SK-N-SH (cell line): Measurements from ENCODE around the gene RABEP2. TPM values are rescaled to one million over a fixed set of nuclear protein-coding genes. Genes with fewer than 3 reads are reported as not detected.

Experiments
- CTCF ChIA-PET: fragments of 300-600, 350-600 bp; formaldehyde crosslinking; extraction: SDS; loops from one replicate; lab custom pipeline; 2021; lab: Yijun Ruan, JAX
- POLR2A ChIA-PET: fragments of 350-600 bp; sonication (Branson Sonifier 250); formaldehyde crosslinking; extraction: SDS; loops from one replicate; lab custom pipeline; 2020; ENCODE audit warnings: antibody characterized with exemption, inconsistent platforms; lab: Yijun Ruan, JAX
- DNase-seq: peaks from one replicate; pipeline ENCODE4 v3.0.0; 2012
- H2AFZ ChIP-seq: fragments of 200-600 bp; sonication (generic); 2 replicates; pipeline ENCODE4 v1.8.1; 2016; ENCODE audit warnings: antibody characterized with exemption, mild to moderate bottlenecking, low read depth
- H3F3A ChIP-seq: fragments of 200-600 bp; sonication (generic); replicated peaks from 2 replicates; pipeline ENCODE3; 2016; ENCODE audit warnings: antibody characterized with exemption, mild to moderate bottlenecking; ENCODE audit not compliant: insufficient read depth
- H3K27ac ChIP-seq, 2 experiments: fragments of 200-500 bp in 1 of 2; fragments of 200-600 bp in 1 of 2; sonication (Bioruptor generic) in 1 of 2; sonication (generic), shearing (Covaris generic) in 1 of 2; 2 replicates each; pipeline versions ENCODE4 v1.5.1 to v1.6.1; 2014 to 2016; ENCODE audit warnings: low read depth in 2 of 2, inconsistent platforms in 1 of 2, low read length in 1 of 2, mild to moderate bottlenecking in 1 of 2, mixed read lengths in 1 of 2
- H3K27me3 ChIP-seq: fragments of 200-600 bp; sonication (generic), shearing (Covaris generic); 2 replicates; pipeline ENCODE4 v1.6.1; 2016; ENCODE audit warnings: mixed run types; ENCODE audit not compliant: insufficient read depth
- H3K36me3 ChIP-seq, 2 experiments: fragments of 200-500 bp in 1 of 2; fragments of 200-600 bp in 1 of 2; sonication (Bioruptor generic) in 1 of 2; sonication (generic) in 1 of 2; replicated peaks in 1 of 2; 2 replicates each; pipeline versions ENCODE3 to v1.5.1; 2014 to 2016; ENCODE audit warnings: low read length in 1 of 2, mild to moderate bottlenecking in 1 of 2; ENCODE audit not compliant: insufficient read depth in 2 of 2, control insufficient read depth in 1 of 2
- H3K4me1 ChIP-seq, 2 experiments: fragments of 200-500 bp in 1 of 2; fragments of 200-600 bp in 1 of 2; sonication (Bioruptor generic) in 1 of 2; sonication (generic), shearing (Covaris generic) in 1 of 2; 2 replicates each; pipeline versions ENCODE4 v1.5.1 to v1.6.1; 2014 to 2016; ENCODE audit warnings: low read depth in 1 of 2, low read length in 1 of 2, mixed run types in 1 of 2; ENCODE audit not compliant: insufficient read depth in 2 of 2, control insufficient read depth in 1 of 2
- H3K4me2 ChIP-seq: fragments of 200-600 bp; sonication (generic), shearing (Covaris generic); 2 replicates; pipeline ENCODE4 v1.6.1; 2017; ENCODE audit warnings: mixed run types
- H3K4me3 ChIP-seq, 2 experiments: fragments of 200-500 bp in 1 of 2; fragments of 200-600 bp in 1 of 2; sonication (Bioruptor generic) in 1 of 2; sonication (generic), shearing (Covaris generic) in 1 of 2; 2 replicates each; pipeline versions ENCODE4 v1.5.1 to v1.8.1; 2014 to 2016; ENCODE audit warnings: low read depth in 2 of 2, inconsistent platforms in 1 of 2, low read length in 1 of 2, mild to moderate bottlenecking in 1 of 2, mixed read lengths in 1 of 2, moderate library complexity in 1 of 2
- H3K79me2 ChIP-seq: fragments of 200-600 bp; sonication (generic); 2 replicates; pipeline ENCODE4 v1.8.1; 2017; ENCODE audit warnings: mild to moderate bottlenecking; ENCODE audit not compliant: insufficient read depth
- H3K9ac ChIP-seq: fragments of 200-600 bp; sonication (generic); 2 replicates; pipeline ENCODE4 v1.6.1; 2017; ENCODE audit warnings: mixed run types
- H3K9me2 ChIP-seq: fragments of 200-600 bp; sonication (generic); 2 replicates; pipeline ENCODE4 v1.6.1; 2017; ENCODE audit warnings: mixed run types
- H3K9me3 ChIP-seq: fragments of 200-600 bp; sonication (generic); 2 replicates; pipeline ENCODE4 v1.6.1; 2017; ENCODE audit warnings: mixed run types, mild to moderate bottlenecking, moderate library complexity
- H4K20me1 ChIP-seq: fragments of 200-600 bp; sonication (generic); 2 replicates; pipeline ENCODE4 v1.6.1; 2017; ENCODE audit warnings: mild to moderate bottlenecking, mixed run types; ENCODE audit not compliant: insufficient read depth
- FOXJ3 ChIP-seq: sonication (generic); formaldehyde crosslinking; IDR thresholded peaks from 2 replicates; pipeline ENCODE4 v1.5.1; 2020; ENCODE audit warnings: mild to moderate bottlenecking, missing genetic modification reagents
- GABPA ChIP-seq: IDR thresholded peaks from 2 replicates; pipeline ENCODE4 v1.4.0; 2012; ENCODE audit warnings: low read depth, mild to moderate bottlenecking
- GATA2 ChIP-seq: sonication (generic); formaldehyde crosslinking; IDR thresholded peaks from 2 replicates; pipeline ENCODE4 v1.5.0; 2020; ENCODE audit warnings: mild to moderate bottlenecking, missing genetic modification reagents
- IRF3 ChIP-seq: fragments of 150-350 bp; IDR thresholded peaks from 2 replicates; pipeline ENCODE4 v1.6.1; 2016; ENCODE audit warnings: mild to moderate bottlenecking, low read depth, low read length
- JUND ChIP-seq: IDR thresholded peaks from 2 replicates; pipeline ENCODE4 v1.4.0; 2012
- NFIC ChIP-seq: IDR thresholded peaks from 2 replicates; pipeline ENCODE4 v1.4.0; 2012; ENCODE audit warnings: borderline replicate concordance
- POLR2AphosphoS5 ChIP-seq: IDR thresholded peaks from 2 replicates; pipeline ENCODE4 v1.6.1; 2012; ENCODE audit warnings: low read depth, low read length
- RAD21 ChIP-seq: IDR thresholded peaks from 2 replicates; pipeline ENCODE4 v1.6.1; 2012; ENCODE audit warnings: mild to moderate bottlenecking, low read length
- RCOR1 ChIP-seq: fragments of 150-350 bp; IDR thresholded peaks from 2 replicates; pipeline ENCODE4 v1.6.1; 2017; ENCODE audit warnings: antibody characterized with exemption, low read length
- RFX5 ChIP-seq: IDR thresholded peaks from 2 replicates; pipeline ENCODE4 v1.6.1; 2012; ENCODE audit warnings: mild to moderate bottlenecking, improper control_type of control experiment, low read length
- RXRA ChIP-seq: IDR thresholded peaks from 2 replicates; pipeline ENCODE4 v1.4.0; 2012; ENCODE audit warnings: low read depth, mild to moderate bottlenecking, borderline replicate concordance
- TAF1 ChIP-seq: IDR thresholded peaks from 2 replicates; pipeline ENCODE4 v1.6.1; 2012; ENCODE audit warnings: low read depth, mild to moderate bottlenecking, low read length, moderate library complexity, borderline replicate concordance
- ZBTB33 ChIP-seq: IDR thresholded peaks from 2 replicates; pipeline ENCODE4 v1.4.0; 2012; ENCODE audit warnings: low read depth, borderline replicate concordance
- WGBS: methylation state at CpG from one replicate; pipeline ENCODE4 v1.1.6; 2017; ENCODE audit warnings: low lambda C conversion rate; 5-methylcytosine and 5-hydroxymethylcytosine counted together
- polyA plus RNA-seq, 3 experiments: library from polyadenylated mRNA; depleted of rRNA; stranded (reverse); fragments of >200 nt; gene quantifications; 2 replicates each; pipeline ENCODE4 v1.2.3, GENCODE V29; 2012
- TF ChIP-seq, protein P1 (sequence below): IDR thresholded peaks from 2 replicates; pipeline ENCODE4 v1.4.0; 2012; ENCODE audit warnings: low read depth, borderline replicate concordance
- TF ChIP-seq, protein P2 (sequence below): fragments of 150-350 bp; IDR thresholded peaks from 2 replicates; pipeline ENCODE4 v1.6.1; 2017; ENCODE audit warnings: antibody characterized with exemption, low read length, low read depth, borderline replicate concordance

The RABEP2 gene
- polyA plus RNA-seq, 1 of the 3 experiments (the other 2 are of a cell fraction): 46.1 TPM

- no peaks in the 10 kb centered on the region for H3K9me2 ChIP-seq
- no peak overlapping the region for H3K27ac ChIP-seq
- H3K9ac ChIP-seq: no peak overlapping the region
- TF ChIP-seq, protein P1, sequence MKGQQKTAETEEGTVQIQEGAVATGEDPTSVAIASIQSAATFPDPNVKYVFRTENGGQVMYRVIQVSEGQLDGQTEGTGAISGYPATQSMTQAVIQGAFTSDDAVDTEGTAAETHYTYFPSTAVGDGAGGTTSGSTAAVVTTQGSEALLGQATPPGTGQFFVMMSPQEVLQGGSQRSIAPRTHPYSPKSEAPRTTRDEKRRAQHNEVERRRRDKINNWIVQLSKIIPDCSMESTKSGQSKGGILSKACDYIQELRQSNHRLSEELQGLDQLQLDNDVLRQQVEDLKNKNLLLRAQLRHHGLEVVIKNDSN: no peak
- TF ChIP-seq JUND (no peak), RAD21 (no peak), POLR2AphosphoS5 (no peak), FOXJ3 (CRISPR knock-in tag) (no peak)
- TF ChIP-seq, protein P2, sequence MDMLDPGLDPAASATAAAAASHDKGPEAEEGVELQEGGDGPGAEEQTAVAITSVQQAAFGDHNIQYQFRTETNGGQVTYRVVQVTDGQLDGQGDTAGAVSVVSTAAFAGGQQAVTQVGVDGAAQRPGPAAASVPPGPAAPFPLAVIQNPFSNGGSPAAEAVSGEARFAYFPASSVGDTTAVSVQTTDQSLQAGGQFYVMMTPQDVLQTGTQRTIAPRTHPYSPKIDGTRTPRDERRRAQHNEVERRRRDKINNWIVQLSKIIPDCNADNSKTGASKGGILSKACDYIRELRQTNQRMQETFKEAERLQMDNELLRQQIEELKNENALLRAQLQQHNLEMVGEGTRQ: no peak
- CTCF ChIA-PET: interaction anchor here (1.1 to 2.2 kb wide), 2 partner anchors 12 to 59 kb away, joined by 3 to 14 read pairs; no protein-coding TSS in a partner anchor
- no peaks in the 10 kb centered on the region for H3K79me2 ChIP-seq
- H3K27me3 ChIP-seq: no peaks in the 10 kb centered on the region
- H3K4me1 ChIP-seq: no peaks in the 10 kb centered on the region
- H3F3A ChIP-seq: no peaks in the 10 kb centered on the region
- no peak overlapping the region for H3K4me3 ChIP-seq
- H3K36me3 ChIP-seq: no peaks in the 10 kb centered on the region
- H4K20me1 ChIP-seq: no peaks in the 10 kb centered on the region
- 80% methylated on average over 19 of the region's 20 CpGs for WGBS
- DNase-seq: no peak
- H3K9me3 ChIP-seq: no peaks in the 10 kb centered on the region
- POLR2A ChIA-PET: no interaction called here
- no peak overlapping the region for H3K4me2 ChIP-seq
- no peak overlapping the region for H2AFZ ChIP-seq
Measured at GRCh38 chr16:28932339-28933141, 7.5 kb upstream of the RABEP2 start.

GRCh38 chr16:28931801-28932225, 6.8 kb upstream of the RABEP2 start, which contains the start of gene CD19:
Gene CD19, plus strand, starts transcription at chr16:28931971. Its CDS starts 30 bp downstream, at chr16:28932001.
- H3K4me3 ChIP-seq: no peak within 1 kb of the TSS
- H3K9ac ChIP-seq: no peak within 1 kb of the TSS
- no peaks in the 10 kb centered on the region for H3K36me3 ChIP-seq
- H3K27ac ChIP-seq: no peak within 1 kb of the TSS
- DNase-seq: no peak
- no peaks in the 10 kb centered on the region for H4K20me1 ChIP-seq
- no peak within 1 kb of the TSS for H2AFZ ChIP-seq
- H3K9me2 ChIP-seq: no peaks in the 10 kb centered on the region
- ChIA-PET CTCF (interaction anchor here (2.2 kb wide), 1 partner anchor 13 kb away, joined by 14 read pairs; no protein-coding TSS in a partner anchor), POLR2A (no interaction called here)
- no peaks in the 10 kb centered on the region for H3K79me2 ChIP-seq
- no peaks in the 10 kb centered on the region for H3K4me1 ChIP-seq
- H3F3A ChIP-seq: no peaks in the 10 kb centered on the region
- WGBS: 85% methylated on average over 10 of the region's 10 CpGs
- no peaks in the 10 kb centered on the region for H3K9me3 ChIP-seq
- TF ChIP-seq RCOR1: no peak
- TF ChIP-seq JUND: no peak
- no peak for TF ChIP-seq GABPA
- no peak for TF ChIP-seq TAF1
- no peak for TF ChIP-seq RAD21
- TF ChIP-seq, protein P2: no peak
- no peak for TF ChIP-seq NFIC
- TF ChIP-seq IRF3: no peak
- TF ChIP-seq GATA2 (CRISPR knock-in tag): no peak
- no peak for TF ChIP-seq RFX5
- TF ChIP-seq RXRA: no peak
- no peak for TF ChIP-seq ZBTB33
- no peak within 1 kb of the TSS for H3K4me2 ChIP-seq
- H3K27me3 ChIP-seq: no peaks in the 10 kb centered on the region
